ENCODE results near the gene SLC6A9. TPM values are rescaled to one million over a fixed set of nuclear protein-coding genes. Genes with fewer than 3 reads are reported as not detected.

The SLC6A9 gene
- total RNA-seq, 1 donor from 2014 or later, result 2.1 TPM

DNA sequence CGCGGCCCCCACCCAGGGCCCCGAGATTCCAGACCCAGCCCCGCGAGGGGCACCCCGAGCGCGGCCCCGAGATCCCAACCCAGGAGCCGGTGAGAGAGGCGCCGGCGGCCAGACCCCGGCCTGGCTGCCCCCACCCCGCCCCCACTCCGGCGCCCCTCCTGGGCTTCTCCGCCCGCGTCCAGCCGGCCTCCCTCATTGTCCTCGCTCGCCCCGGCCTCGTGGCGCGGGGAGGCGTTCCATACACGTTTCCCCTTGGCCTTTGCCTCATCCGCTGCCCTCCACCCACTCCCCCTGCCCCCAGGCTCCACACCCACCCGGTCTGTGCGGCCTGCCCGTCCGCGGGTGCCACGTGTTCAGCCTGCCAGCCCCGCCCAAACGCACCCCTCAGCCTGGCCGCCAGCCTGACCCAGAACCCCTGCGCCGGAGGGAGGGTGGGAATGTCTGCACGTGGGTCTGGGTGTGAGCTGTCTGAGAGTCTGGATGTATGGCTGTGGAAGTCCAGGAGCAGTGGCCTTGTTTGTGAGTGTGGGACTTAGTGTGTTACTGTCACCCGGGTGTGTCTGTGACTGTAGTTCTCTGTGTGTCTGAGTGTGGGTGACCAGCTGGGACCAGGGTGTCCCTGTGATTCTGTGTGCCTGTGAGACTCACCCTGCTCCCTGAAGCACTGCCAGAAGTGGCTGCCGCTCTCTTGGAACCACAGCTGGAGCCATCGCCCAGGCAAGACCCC lies 51.6 kb downstream of the SLC6A9 start:
- Histone ChIP-seq H3K27ac (ENCODE audit: low read depth, low read length) (peak overlapping the region; percentile 25), H3K27me3 (ENCODE audit: control insufficient read depth in 3 of 3, insufficient read depth in 3 of 3, low read length in 3 of 3) (no peaks in the 10 kb centered on the region), H3K9ac (ENCODE audit: low read depth in 1 of 3, low read length in 3 of 3) (peak overlapping the region; percentile 64 to 75 (median 71)), H3K4me1 (ENCODE audit: control insufficient read depth in 3 of 3, insufficient read depth in 3 of 3, low read length in 3 of 3) (peaks cover 42 to 51% (median 43%) of the 10 kb centered on the region in 3 donors), H3K4me3 (ENCODE audit: low read length in 3 of 3) (peak overlapping the region; percentile 56 to 75 (median 74)), H3K36me3 (ENCODE audit: control insufficient read depth in 3 of 3, insufficient read depth in 3 of 3, low read length in 3 of 3) (peaks cover 20 to 27% (median 27%) of the 10 kb centered on the region in 3 donors), H3K9me3 (ENCODE audit: control insufficient read depth in 3 of 3, low read length in 3 of 3) (no peaks in the 10 kb centered on the region)

DNA sequence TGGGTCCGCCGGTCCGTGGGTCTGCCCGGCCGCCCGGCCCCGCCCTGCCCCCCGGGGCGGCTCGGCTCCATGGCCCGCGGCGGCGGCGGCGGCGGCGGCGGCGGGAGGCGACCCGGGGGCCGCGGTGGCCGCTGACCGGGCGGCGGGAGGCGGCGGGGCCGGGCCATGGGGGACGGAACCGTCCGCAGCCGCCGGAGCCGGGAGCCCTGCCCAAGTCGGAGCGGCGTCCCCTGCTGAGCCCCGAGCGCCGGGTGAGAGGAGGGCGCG lies 52.1 kb downstream of the SLC6A9 start:
- peaks cover 20 to 27% (median 27%) of the 10 kb centered on the region in 3 donors for H3K36me3 ChIP-seq (ENCODE audit: control insufficient read depth in 3 of 3, insufficient read depth in 3 of 3, low read length in 3 of 3)
- peak overlapping the region in 2 of 3 donors; percentile 74 to 75 for H3K4me3 ChIP-seq (ENCODE audit: low read length in 3 of 3)
- no peak overlapping the region for H3K27ac ChIP-seq (ENCODE audit: low read depth, low read length)
- H3K9ac ChIP-seq (ENCODE audit: low read depth in 1 of 3, low read length in 3 of 3), result no peak overlapping the region
- no peaks in the 10 kb centered on the region for H3K9me3 ChIP-seq (ENCODE audit: control insufficient read depth in 3 of 3, low read length in 3 of 3)
- H3K4me1 ChIP-seq (ENCODE audit: control insufficient read depth in 3 of 3, insufficient read depth in 3 of 3, low read length in 3 of 3), result peaks cover 45 to 55% (median 47%) of the 10 kb centered on the region in 3 donors
- H3K27me3 ChIP-seq (ENCODE audit: control insufficient read depth in 3 of 3, insufficient read depth in 3 of 3, low read length in 3 of 3), result no peaks in the 10 kb centered on the region

- peaks cover 49 to 60% (median 51%) of the 10 kb centered on the region in 3 donors for H3K4me1 ChIP-seq (ENCODE audit: control insufficient read depth in 3 of 3, insufficient read depth in 3 of 3, low read length in 3 of 3)
These were observed 52.6 kb downstream of the SLC6A9 start, which contains the start of gene B4GALT2 for GRCh38 chr1:43978551-43979260. TSS of gene B4GALT2 (plus strand) at chr1:43979210. CDS start at chr1:43981161, 1,951 bp downstream.

DNA sequence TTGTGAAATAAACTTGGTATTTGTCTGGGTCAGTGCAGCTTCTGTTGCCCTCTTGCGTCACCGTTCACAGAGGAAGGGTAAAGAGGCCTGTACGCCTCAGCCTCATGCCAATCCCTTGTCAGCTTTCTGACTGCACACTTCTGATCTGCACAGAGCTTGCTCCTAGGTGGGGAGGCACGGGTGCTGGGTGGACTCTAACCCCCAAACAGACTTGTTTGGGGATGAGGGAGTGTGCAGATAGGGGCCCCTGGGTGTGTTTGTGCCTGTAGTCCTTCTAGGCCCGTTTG lies 53.1 kb downstream of the SLC6A9 start:
- peaks cover 20 to 27% (median 27%) of the 10 kb centered on the region in 3 donors for H3K36me3 ChIP-seq (ENCODE audit: control insufficient read depth in 3 of 3, insufficient read depth in 3 of 3, low read length in 3 of 3)
- H3K27ac ChIP-seq (ENCODE audit: low read depth, low read length), result peak overlapping the region; percentile 19
- peak overlapping the region in 1 of 3 donors; percentile 16 for H3K9ac ChIP-seq (ENCODE audit: low read depth in 1 of 3, low read length in 3 of 3)
- peaks cover 51 to 65% (median 56%) of the 10 kb centered on the region in 3 donors for H3K4me1 ChIP-seq (ENCODE audit: control insufficient read depth in 3 of 3, insufficient read depth in 3 of 3, low read length in 3 of 3)
- H3K27me3 ChIP-seq (ENCODE audit: control insufficient read depth in 3 of 3, insufficient read depth in 3 of 3, low read length in 3 of 3), result no peaks in the 10 kb centered on the region
- H3K4me3 ChIP-seq (ENCODE audit: low read length in 3 of 3), result peak overlapping the region in 1 of 3 donors; percentile 71
- H3K9me3 ChIP-seq (ENCODE audit: control insufficient read depth in 3 of 3, low read length in 3 of 3), result no peaks in the 10 kb centered on the region

More at GRCh38 chr1:43978551-43979260, 52.6 kb downstream of the SLC6A9 start, which contains the start of gene B4GALT2:
- Histone ChIP-seq H3K36me3 (ENCODE audit: control insufficient read depth in 3 of 3, insufficient read depth in 3 of 3, low read length in 3 of 3) (peaks cover 20 to 27% (median 27%) of the 10 kb centered on the region in 3 donors), H3K27me3 (ENCODE audit: control insufficient read depth in 3 of 3, insufficient read depth in 3 of 3, low read length in 3 of 3) (no peaks in the 10 kb centered on the region), H3K9ac (ENCODE audit: low read depth in 1 of 3, low read length in 3 of 3) (peak within 1 kb of the TSS; percentile 69 to 83 (median 71)), H3K4me3 (ENCODE audit: low read length in 3 of 3) (peak within 1 kb of the TSS; percentile 56 to 75 (median 74)), H3K9me3 (ENCODE audit: control insufficient read depth in 3 of 3, low read length in 3 of 3) (no peaks in the 10 kb centered on the region), H3K27ac (ENCODE audit: low read depth, low read length) (peak within 1 kb of the TSS; percentile 25)

GRCh38 chr1:43977376-43978263 lies 53.6 kb downstream of the SLC6A9 start:
- H3K4me1 ChIP-seq (ENCODE audit: control insufficient read depth in 3 of 3, insufficient read depth in 3 of 3, low read length in 3 of 3), result peaks cover 51 to 71% (median 62%) of the 10 kb centered on the region in 3 donors
- H3K4me3 ChIP-seq (ENCODE audit: low read length in 3 of 3), result no peak overlapping the region
- peaks cover 21 to 28% (median 27%) of the 10 kb centered on the region in 3 donors for H3K36me3 ChIP-seq (ENCODE audit: control insufficient read depth in 3 of 3, insufficient read depth in 3 of 3, low read length in 3 of 3)
- peak overlapping the region in 1 of 3 donors; percentile 16 for H3K9ac ChIP-seq (ENCODE audit: low read depth in 1 of 3, low read length in 3 of 3)
- H3K27ac ChIP-seq (ENCODE audit: low read depth, low read length), result peak overlapping the region; percentile 19
- no peaks in the 10 kb centered on the region for H3K9me3 ChIP-seq (ENCODE audit: control insufficient read depth in 3 of 3, low read length in 3 of 3)
- H3K27me3 ChIP-seq (ENCODE audit: control insufficient read depth in 3 of 3, insufficient read depth in 3 of 3, low read length in 3 of 3), result no peaks in the 10 kb centered on the region

GRCh38 chr1:43976890-43977289 lies 54.4 kb downstream of the SLC6A9 start:
- H3K27ac ChIP-seq (ENCODE audit: low read depth, low read length), result no peak overlapping the region
- no peaks in the 10 kb centered on the region for H3K27me3 ChIP-seq (ENCODE audit: control insufficient read depth in 3 of 3, insufficient read depth in 3 of 3, low read length in 3 of 3)
- H3K4me3 ChIP-seq (ENCODE audit: low read length in 3 of 3), result no peak overlapping the region
- peaks cover 26 to 35% (median 30%) of the 10 kb centered on the region in 3 donors for H3K36me3 ChIP-seq (ENCODE audit: control insufficient read depth in 3 of 3, insufficient read depth in 3 of 3, low read length in 3 of 3)
- H3K9me3 ChIP-seq (ENCODE audit: control insufficient read depth in 3 of 3, low read length in 3 of 3), result no peaks in the 10 kb centered on the region
- H3K9ac ChIP-seq (ENCODE audit: low read depth in 1 of 3, low read length in 3 of 3), result peak overlapping the region in 1 of 3 donors; percentile 94
- H3K4me1 ChIP-seq (ENCODE audit: control insufficient read depth in 3 of 3, insufficient read depth in 3 of 3, low read length in 3 of 3), result peaks cover 55 to 78% (median 70%) of the 10 kb centered on the region in 3 donors

- Histone ChIP-seq H3K4me1 (ENCODE audit: control insufficient read depth in 3 of 3, insufficient read depth in 3 of 3, low read length in 3 of 3) (peaks cover 64 to 86% (median 78%) of the 10 kb centered on the region in 3 donors), H3K27ac (ENCODE audit: low read depth, low read length) (peak overlapping the region; percentile 96), H3K36me3 (ENCODE audit: control insufficient read depth in 3 of 3, insufficient read depth in 3 of 3, low read length in 3 of 3) (peaks cover 25 to 39% (median 32%) of the 10 kb centered on the region in 3 donors)
These were observed 55.2 kb downstream of the SLC6A9 start for GRCh38 chr1:43976045-43976444.

GRCh38 chr1:43975249-43975961 lies 55.9 kb downstream of the SLC6A9 start:
- H3K9me3 ChIP-seq (ENCODE audit: control insufficient read depth in 3 of 3, low read length in 3 of 3), result no peaks in the 10 kb centered on the region
- peaks cover 68 to 86% (median 82%) of the 10 kb centered on the region in 3 donors for H3K4me1 ChIP-seq (ENCODE audit: control insufficient read depth in 3 of 3, insufficient read depth in 3 of 3, low read length in 3 of 3)
- H3K36me3 ChIP-seq (ENCODE audit: control insufficient read depth in 3 of 3, insufficient read depth in 3 of 3, low read length in 3 of 3), result peaks cover 25 to 43% (median 32%) of the 10 kb centered on the region in 3 donors

More at GRCh38 chr1:43976045-43976444, 55.2 kb downstream of the SLC6A9 start:
- Histone ChIP-seq H3K4me3 (ENCODE audit: low read length in 3 of 3) (peak overlapping the region; percentile 88 to 94 (median 90)), H3K27me3 (ENCODE audit: control insufficient read depth in 3 of 3, insufficient read depth in 3 of 3, low read length in 3 of 3) (no peaks in the 10 kb centered on the region), H3K9me3 (ENCODE audit: control insufficient read depth in 3 of 3, low read length in 3 of 3) (no peaks in the 10 kb centered on the region), H3K9ac (ENCODE audit: low read depth in 1 of 3, low read length in 3 of 3) (peak overlapping the region in 2 of 3 donors; percentile 94 to 95)

More at GRCh38 chr1:43975249-43975961, 55.9 kb downstream of the SLC6A9 start:
- Histone ChIP-seq H3K27me3 (ENCODE audit: control insufficient read depth in 3 of 3, insufficient read depth in 3 of 3, low read length in 3 of 3) (no peaks in the 10 kb centered on the region), H3K27ac (ENCODE audit: low read depth, low read length) (peak overlapping the region; percentile 96), H3K9ac (ENCODE audit: low read depth in 1 of 3, low read length in 3 of 3) (peak overlapping the region; percentile 90 to 95 (median 94)), H3K4me3 (ENCODE audit: low read length in 3 of 3) (peak overlapping the region; percentile 88 to 94 (median 90))

Measured in skeletal muscle tissue (tissue), 4 donors.